Measurements from ENCODE around the gene TBX6.
A peak's percentile ranks its signal among the peaks of the same experiment; 100 is the strongest.
"Not testable (repeated sequence)": the region's sequence is repeated elsewhere in the genome, so short reads cannot be mapped to it uniquely, and the experiment has no call there.

TBX6 gene

DNA sequence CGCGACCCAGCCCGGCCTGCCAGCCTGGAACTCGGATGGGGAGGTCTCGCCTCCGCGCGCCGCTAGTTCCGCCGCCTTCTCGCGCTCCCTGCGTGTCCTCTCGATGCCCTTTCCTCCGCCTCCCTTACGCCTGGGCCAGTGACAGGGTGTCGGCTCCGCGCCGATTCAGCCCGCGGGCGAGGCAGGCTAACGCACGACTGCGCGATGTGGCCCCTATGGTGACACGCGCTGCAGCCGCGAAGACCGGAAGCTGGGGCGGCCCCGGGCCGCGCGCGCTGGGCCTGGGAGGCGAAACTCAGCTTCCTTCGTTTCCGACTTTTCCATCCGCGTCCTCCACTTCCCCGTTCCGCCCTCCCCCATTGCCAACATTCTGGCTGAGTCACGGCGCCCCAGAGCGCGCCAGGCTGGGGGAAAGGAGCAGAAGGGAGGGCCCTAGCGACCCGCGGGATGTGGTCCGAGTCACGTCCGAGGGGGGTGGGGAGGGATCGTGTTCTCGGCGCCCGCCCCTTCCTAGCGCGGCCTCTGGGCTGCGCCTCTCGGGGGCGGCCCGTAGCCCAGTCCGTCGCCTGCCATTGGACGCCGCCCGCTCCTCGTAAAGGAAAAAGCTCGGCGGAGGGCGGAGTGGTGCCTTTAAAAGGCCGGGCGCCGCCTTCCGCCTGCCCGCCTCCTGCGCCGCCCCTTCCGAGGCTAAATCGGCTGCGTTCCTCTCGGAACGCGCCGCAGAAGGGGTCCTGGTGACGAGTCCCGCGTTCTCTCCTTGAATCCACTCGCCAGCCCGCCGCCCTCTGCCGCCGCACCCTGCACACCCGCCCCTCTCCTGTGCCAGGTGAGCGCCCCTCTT is 26.4 kb downstream of the TBX6 start, which contains the start of gene ALDOA:
Gene ALDOA (plus strand): TSS at position 659 of the 841 bp plus-strand sequence. CDS start 1,138 bp downstream, outside the sequence.
- DNase-seq, result peak; percentile 99

GRCh38 chr16:30064729-30065101 is 27.0 kb downstream of the TBX6 start:
- DNase-seq, result no peak

- DNase-seq, result peak; percentile 87
Observed at GRCh38 chr16:30063893-30064728, 27.6 kb downstream of the TBX6 start.

- no peak for DNase-seq
Observed at GRCh38 chr16:30063278-30063892, 28.3 kb downstream of the TBX6 start.

DNA sequence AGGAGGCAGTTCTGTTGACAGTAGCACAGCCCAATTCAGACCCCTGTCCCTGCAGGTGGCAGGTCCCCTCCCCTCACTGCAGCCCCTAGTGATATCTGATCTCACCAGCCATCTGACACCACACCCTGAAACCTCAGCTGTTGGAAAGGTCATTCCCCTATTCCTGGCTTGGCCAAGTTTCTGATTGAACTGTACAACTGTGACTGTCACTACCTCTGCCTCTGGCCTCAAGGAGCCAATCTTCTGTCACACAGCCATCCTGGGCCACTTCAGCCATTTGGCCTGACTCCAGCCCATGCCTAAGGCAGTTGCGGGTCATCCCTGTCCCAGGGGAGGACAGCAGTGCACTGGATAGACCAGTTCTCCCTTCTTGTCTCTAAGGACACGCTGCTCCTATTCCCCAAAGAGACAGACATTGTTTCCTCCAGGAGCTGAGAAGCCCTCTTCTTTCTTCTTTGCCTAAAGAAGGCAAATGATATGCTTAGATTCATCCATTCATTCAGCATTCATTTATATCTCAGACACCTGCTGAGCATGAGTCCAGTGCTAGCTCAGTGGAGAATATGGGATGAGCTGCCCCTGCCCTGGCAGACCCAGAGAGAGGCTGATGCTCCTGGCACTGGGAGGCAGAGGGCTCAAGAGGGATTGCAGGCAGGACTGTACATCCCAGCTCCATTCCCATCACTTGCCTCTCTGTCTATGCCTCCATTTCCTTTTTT is 30.7 kb downstream of the TBX6 start:
- DNase-seq, result no peak

- no peak for DNase-seq
Observed at GRCh38 chr16:30060346-30060745, 31.4 kb downstream of the TBX6 start.

- no peak for DNase-seq
Observed at GRCh38 chr16:30054959-30055553, 36.7 kb downstream of the TBX6 start.

- no peak for DNase-seq
Observed at GRCh38 chr16:30054451-30054850, 37.3 kb downstream of the TBX6 start.

- no peak for DNase-seq
Observed at GRCh38 chr16:30053376-30054015, 38.2 kb downstream of the TBX6 start.

DNA sequence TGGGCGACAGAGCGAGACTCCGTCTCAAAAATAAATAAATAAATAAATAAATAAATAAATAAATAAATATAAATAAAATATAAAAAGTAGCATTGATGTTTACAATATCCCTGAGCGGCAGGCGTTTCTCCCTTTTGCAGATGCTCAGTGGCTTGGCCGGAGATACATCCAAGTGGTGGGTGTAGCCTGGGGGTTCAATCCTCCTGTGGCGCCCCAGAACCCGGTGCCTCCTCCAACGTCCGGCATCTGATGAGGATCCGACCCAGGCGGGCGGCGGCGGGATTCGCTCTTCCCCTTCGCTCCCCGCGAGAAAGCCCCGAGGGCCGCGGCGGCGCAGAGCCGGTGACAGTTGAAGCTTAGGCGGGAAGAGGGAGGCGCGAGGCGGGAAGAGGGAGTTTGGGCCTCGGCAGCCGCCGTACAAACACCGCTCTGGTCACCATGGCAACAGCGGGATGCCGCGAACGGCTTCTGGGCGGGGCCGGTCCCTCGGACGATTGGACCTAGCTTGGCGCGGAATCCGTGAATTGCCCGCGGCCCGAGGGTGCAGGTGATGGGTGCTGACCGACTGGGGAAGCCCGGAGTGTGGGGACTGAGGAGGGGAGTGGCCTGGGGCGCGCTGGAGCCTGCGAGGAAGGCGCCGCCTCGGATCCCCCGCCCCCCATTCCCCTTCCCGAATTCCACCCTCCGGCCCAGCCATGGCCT is 38.9 kb downstream of the TBX6 start:
- DNase-seq, result peak; percentile 97

- DNase-seq, result no peak
Observed at GRCh38 chr16:30051518-30051917, 40.2 kb downstream of the TBX6 start.

DNA sequence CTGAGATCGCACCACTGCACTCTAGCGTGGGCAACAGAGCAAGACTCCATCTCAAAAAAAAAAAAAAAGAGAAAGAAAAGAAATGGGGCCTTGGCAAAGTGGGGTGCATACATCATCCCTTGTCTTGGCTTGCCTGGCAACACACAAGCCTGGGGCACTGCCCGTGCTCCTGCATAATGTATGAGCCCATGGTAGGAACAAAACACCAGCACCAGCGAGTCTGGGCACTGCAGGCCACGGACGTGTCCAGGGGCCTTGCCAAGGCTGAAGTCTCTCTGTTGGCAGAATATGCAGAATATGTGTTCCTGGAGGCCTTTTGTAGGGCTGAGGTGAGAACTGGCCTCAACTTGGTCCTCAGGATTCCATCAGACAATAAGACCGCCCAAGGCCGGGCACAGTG is 41.9 kb downstream of the TBX6 start:
- no peak for DNase-seq

DNA sequence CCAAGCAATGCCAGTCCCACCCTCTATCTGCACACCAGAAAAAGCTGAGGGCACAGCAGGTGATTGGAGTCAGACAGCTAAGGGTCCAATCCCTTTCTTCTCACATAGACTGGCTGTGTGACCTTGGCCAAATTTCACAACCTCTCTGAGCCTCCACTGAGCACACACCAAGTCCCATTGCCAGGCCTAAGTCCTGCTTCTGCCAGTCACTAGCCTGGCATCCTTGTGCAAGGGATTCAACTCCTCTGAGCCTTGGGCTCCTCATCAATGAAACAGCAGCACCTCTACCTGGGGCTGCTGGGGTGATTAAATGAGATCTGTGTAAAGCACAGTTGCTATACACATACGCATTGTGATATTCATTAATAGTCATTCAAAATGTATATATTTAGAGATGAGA is 45.1 kb downstream of the TBX6 start:
- DNase-seq, result no peak

DNA sequence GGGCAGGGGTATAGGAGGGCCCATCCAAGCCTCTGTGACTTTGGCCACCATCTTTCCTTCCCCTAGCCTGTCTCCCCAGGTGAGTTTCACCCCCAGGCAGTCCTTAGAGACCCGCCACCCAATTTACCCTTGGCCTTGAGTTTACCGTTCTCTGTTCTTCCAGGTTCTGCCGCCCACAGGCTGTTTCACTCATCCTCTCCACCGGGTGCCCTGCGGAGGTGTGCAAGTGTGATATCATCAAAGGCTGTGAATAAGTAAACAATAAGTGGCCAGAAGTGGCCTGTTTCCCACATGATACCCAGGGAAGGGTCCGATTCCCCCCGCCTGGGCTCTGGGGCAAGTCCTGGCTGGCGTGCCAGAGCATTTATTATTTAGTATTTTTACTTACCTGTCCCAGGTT is 45.5 kb downstream of the TBX6 start:
- DNase-seq, result no peak

- no peak for DNase-seq
Observed at GRCh38 chr16:30041841-30042240, 49.9 kb downstream of the TBX6 start.

DNA sequence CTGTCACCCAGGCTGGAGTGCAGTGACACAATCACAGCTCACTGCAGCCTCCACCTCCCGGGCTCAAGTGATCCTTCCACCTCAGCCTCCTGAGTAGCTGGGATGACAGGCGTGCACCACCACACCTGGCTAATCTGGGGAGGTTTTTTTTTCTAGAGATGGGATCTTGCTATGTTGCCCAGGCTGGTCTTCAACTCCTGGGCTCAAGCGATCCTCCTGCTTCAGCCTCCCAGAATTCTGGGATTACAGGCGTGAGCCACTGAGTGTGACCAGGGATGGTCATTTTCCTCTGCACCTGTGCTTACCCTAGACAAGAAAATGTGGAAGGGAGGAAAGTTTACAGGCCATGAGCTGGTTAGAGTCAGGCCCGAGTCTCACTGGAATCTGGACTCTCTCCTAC is 51.0 kb downstream of the TBX6 start:
- not testable (repeated sequence) for DNase-seq

GRCh38 chr16:30040221-30040620 is 51.5 kb downstream of the TBX6 start:
- no peak for DNase-seq

Measured in NCI-H510A (cell line).